Right ventricle myocardium superior (tissue), 1 donor: ENCODE data around the gene BATF3. TPM values are rescaled to one million over a fixed set of nuclear protein-coding genes. Genes with fewer than 3 reads are reported as not detected.
A peak's percentile ranks its signal among the peaks of the same experiment; 100 is the strongest.
"Not testable (repeated sequence)": the region's sequence is repeated elsewhere in the genome, so short reads cannot be mapped to it uniquely, and the experiment has no call there.

ENCODE experiments used
- ATAC-seq: fragments of 200-7000 bp; cut with Tn5 transposase; one replicate; pipeline ENCODE4 v1.9.1; 2020; ENCODE audit warnings: mild to moderate bottlenecking; ENCODE audit not compliant: poor library complexity
- DNase-seq: peaks from one replicate; pipeline ENCODE4 v3.0.0-alpha.2; 2020
- intact Hi-C: fragments of 100-400 bp; cut with DNase I; formaldehyde crosslinking; loops from one replicate; pipeline ENCODE4 v1.11.2; 2022
- long read RNA-seq: library from polyadenylated mRNA; unstranded; transcript quantifications from one replicate; pipeline ENCODE4 v2.0.0, GENCODE V29; 2021
- total RNA-seq: library from RNA; stranded (reverse); fragmentation: NEBNext Ultra II Directional; extraction: Animal tissue kit (Norgen Biotek cat#: 25700); gene quantifications from one replicate; pipeline ENCODE4 v1.2.1, GENCODE V29; 2021
- donor health status: DM: no; HTN: yes; CAD: no; lungs with severe emphysema.

Gene BATF3, protein sequence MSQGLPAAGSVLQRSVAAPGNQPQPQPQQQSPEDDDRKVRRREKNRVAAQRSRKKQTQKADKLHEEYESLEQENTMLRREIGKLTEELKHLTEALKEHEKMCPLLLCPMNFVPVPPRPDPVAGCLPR
- total RNA-seq, result 1.3 TPM
- long read RNA-seq, result 0 reads

DNA sequence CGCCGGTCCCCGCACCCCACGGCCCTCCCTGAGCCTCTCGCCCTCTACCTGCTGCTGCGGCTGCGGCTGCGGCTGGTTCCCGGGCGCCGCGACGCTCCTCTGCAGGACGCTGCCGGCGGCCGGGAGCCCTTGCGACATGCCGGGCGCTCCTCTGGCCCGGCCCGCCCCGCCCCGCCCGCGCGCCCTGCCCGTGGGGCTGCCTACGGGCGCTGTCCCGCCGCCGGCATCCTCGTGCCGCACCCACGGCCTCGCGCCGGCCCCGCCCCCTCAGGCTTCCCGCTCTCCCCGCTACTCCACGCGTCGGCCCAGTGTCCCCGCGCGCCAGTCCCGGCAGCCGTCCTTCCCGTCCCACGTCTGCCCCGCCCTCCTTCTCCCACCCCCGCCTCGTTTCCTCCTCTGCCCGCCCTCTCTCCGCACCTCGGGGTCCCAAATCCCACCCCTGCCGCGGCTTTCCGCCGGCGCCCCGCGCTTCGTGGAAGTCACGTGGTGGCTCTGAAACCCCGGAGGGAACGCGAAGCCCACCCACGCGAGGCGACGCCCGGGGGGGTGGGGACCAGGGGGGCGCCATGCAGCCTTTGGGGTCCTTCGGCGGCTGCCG, at the start of gene BATF3:
Gene BATF3, minus strand, starts transcription at position 216 of the 598 bp plus-strand sequence. Its CDS starts 78 bp downstream, at position 138.
- peak; percentile 73 for ATAC-seq
- intact Hi-C loops, result no loop called here

DNA sequence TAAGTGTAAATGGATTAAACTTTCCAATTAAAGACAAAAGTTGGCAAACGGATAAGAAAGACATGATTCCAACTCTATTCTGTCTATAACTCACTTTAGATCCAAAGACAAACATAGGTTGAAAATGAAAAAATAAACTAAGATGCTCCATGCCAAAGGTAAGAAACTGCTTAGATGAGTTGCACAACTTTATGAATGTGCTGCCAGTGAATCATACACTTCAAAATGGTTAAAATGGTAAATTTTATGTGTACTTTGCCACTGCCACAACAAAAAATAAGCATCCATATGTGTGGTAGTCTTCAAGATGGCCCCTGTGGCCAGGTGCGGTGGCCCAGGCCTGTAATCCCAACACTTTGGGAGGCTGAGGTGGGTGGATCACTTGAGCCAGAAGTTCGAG, 46.9 kb upstream of the BATF3 start:
- no peak for ATAC-seq
- intact Hi-C loops, result no loop called here
- no peak for DNase-seq

More for the DNA sequence above, at the start of gene BATF3:
- DNase-seq, result peak; percentile 75

DNA sequence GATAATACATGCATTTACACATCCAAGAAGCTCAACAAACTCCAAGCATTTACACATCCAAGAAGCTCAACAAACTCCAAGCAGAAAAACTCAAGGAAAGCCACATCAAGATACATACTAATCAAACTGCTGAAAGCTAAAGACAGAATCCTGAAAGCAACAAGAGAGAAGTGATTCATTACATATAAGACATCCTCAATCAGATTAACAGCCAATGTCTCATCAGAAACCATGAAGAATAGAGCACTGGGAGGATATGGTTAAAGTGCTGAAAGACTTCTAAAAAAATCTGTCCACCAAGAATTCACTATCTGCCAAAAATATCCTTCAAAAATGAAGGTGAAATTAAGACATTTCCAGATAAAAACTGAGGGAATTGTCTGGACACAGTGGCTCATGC, 45.7 kb upstream of the BATF3 start:
- ATAC-seq, result no peak
- DNase-seq, result no peak
- intact Hi-C loops, result no loop called here

DNA sequence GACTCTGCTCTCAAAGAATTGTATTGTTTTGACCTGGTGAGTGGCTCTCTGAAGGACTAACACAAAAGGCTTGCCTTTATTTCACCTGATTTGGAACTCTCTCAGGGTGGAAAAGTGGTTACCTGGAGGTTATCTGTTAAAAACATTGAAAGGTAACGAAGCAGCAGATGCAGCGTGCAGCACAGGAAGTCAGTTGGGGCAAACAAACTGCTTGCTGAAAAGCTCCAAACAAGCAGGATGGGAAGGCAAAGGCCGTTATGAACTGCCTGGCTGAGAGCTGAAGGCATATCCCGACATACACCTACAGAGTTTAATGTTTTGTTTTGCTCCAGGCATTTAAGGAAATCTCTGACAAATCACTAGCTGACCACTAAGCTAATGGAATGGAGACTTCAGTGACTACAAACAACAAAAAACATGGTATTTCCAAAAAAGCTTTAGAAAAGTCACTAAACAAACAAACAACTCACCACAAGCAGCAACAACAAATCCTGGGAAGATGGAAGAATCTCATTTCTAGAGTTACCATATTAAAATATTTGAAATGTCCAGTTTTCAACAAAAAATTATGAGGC, 44.3 kb upstream of the BATF3 start:
- ATAC-seq (no peak), DNase-seq (no peak)
- intact Hi-C loops, result no loop called here

DNA sequence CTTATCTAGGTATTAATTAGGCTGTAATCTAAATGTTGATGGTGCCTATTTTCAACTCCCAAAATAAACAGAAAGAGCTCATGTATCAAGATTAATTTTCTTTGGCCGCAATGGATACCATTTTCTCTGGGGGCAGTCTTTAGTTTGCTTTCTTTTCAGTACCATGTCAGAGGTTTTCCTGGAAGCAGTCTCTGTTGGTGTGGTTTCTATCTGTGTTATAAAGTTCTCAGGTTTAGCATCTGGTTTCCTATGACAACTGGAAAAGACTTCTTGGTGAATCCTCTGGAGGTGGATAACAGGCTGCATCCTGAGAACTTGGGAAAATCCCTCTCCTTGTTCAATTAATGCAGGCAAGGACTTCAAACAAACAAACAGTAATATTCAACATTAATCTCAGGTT, 38.7 kb upstream of the BATF3 start:
- intact Hi-C loops, result no loop called here
- DNase-seq (no peak), ATAC-seq (no peak)

DNA sequence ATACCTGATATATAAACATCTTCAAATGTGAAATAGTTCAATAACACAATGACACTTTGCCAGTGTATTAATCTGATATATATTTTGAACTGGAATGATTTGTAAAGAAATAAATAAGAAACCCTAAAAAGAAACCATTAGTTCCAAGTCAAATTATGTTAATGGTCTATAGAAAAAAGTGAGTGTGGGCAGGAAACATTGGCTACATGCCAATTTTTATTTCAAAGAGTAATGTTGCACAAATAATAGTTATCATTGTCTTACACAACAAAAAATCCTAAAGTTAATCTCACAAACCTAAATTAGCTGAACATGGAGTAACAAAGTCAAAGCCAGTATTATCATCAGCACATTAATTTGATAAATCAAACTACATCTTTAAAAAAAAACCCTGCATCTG, 37.9 kb upstream of the BATF3 start:
- no peak for DNase-seq
- ATAC-seq, result no peak
- intact Hi-C loops, result no loop called here

DNA sequence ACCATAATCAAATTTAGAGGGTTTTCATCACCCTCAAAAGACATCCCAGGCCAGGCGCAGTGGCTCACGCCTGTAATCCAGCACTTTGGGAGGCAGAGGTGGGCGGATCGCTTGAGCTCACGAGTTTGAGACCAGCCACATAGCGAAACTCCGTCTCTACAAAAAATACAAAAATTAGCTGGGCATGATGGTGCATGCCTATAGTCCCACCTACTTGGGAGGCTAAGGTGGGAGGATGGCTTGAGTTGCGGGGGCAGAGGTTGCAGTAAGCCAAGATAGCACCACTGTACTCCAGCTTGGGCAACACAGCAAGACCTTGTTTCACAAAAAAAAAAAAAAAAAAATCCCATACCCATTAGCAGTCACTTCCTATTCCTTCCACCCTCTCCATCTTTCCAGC, 33.5 kb upstream of the BATF3 start:
- ATAC-seq (no peak), DNase-seq (no peak)
- intact Hi-C loops, result no loop called here

DNA sequence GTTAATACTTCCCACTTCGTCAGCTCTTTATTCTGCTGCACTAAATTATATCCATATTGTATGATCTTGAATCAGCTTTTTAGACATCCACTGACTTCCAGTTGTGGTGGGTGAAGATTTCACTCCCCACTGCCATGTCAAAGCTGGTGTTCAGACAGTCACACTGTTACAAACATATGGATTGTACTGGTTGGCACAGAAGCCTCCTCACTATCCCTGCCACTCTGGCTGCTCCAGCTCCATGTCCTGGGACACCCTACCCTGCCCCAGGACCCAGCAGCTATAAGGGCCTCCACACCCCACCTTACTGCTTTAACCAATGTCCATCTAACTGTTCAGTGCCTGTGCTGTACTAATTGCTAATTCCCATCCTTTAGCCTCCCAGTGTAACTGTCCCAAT, 32.0 kb upstream of the BATF3 start:
- no peak for ATAC-seq

DNA sequence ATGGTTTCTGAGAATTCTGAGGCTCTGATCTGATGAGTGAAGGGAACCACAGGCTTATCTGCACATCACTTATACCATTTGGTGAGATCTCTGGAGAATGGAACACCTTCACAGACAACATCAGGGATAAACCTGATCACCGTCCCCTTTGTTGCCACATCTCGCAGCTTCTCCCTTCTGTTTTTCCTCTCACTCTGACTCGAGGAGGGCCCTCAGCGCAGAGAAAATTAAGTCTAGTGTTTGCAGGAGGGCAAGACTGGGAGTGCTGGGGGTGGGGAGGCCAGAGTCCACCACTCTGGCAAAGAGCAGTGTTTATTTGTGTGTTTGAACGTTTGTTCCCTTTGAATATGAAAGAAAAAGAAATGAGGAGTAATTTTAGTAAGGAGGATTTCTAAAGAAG, 29.0 kb upstream of the BATF3 start:
- intact Hi-C loops, result no loop called here
- ATAC-seq, result no peak

More for the DNA sequence above, 32.0 kb upstream of the BATF3 start:
- intact Hi-C loops, result no loop called here
- no peak for DNase-seq

DNA sequence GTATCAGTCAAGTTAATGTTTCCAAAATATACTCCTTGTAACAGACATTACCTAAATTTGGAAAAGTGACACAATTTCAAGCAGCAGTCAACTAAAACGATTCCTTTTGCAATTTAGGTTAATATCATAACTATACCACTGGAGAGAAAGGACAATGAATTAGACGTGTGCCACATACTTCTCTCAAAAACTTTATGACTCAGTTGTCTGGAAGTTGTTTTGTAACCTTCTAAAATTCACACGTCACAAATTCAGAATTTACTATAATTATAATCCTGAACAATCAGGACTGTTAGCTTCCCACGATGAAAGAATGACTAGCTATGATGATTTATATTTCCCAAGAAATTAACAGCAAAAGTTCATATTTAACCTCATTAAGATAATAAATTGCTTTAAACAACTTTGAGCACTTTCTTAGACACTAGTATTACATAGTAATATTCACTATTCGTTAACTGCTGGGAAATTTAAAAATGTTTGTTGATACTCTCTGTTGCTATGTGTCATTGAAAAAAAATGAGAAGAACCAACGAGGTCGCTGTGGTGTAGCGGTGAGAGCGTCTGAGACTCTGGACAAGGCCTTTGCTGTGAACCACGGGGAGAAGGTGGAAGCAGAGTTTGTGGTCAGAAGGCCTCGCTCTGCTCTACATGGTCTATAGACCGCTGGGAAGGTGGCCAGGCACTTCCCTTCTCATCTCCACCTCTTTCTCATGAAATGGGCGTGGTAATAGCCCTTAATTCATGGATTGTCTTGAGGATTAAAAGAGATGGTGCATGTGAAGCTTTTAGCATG, 27.9 kb upstream of the BATF3 start:
- ATAC-seq (no peak), DNase-seq (no peak)
- intact Hi-C loops, result no loop called here

More for the DNA sequence above, 29.0 kb upstream of the BATF3 start:
- DNase-seq, result no peak

DNA sequence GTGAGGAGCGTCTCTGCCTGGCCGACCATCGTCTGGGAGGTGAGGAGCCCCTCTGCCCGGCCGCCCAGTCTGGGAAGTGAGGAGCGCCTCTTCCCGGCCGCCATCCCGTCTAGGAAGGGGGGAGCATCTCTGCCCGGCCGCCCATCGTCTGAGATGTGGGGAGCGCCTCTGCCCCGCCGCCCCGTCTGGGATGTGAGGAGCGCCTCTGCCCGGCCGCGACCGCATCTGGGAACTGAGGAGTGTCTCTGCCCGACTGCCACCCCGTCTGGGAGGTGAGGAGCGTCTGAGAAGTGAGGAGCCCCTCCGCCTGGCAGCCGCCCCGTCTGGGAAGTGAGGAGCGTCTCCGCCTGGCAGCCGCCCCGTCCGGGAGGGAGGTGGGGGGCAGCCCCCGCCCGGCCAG, 25.0 kb upstream of the BATF3 start:
- ATAC-seq, DNase-seq, intact Hi-C loops: not testable (repeated sequence)

DNA sequence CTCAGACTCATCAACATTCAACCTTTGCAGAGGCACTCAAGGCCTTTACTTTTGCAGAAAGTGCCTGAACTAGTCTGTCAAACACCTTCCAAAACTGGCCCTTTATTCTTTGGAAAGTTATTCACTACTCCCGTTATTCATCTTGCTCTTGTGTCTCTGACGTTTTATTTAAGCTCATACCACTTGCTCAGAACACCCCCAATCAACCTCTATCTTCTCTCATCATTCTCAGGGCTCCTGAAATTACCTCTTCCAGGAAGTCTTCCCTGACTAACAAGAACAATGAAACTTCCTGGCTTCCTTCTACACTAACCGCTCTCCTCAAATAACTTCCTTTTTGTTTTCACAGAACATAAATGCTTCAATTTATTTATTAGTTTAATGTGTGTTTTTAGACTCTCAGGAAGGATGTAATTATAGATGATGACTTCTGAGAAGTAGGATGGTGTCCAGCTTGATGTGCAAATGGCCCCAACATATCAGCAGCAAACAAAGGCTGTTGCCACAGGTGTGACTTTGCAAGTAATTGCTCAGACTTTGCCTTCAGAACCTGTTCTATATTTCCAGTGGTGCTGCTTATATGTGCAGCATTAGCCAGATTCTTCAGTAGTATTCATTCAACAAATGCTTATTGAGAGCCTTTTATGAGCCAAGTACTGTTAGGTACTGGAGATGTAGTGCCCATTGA, 22.8 kb upstream of the BATF3 start:
- intact Hi-C loops, result no loop called here
- no peak for DNase-seq
- no peak for ATAC-seq

DNA sequence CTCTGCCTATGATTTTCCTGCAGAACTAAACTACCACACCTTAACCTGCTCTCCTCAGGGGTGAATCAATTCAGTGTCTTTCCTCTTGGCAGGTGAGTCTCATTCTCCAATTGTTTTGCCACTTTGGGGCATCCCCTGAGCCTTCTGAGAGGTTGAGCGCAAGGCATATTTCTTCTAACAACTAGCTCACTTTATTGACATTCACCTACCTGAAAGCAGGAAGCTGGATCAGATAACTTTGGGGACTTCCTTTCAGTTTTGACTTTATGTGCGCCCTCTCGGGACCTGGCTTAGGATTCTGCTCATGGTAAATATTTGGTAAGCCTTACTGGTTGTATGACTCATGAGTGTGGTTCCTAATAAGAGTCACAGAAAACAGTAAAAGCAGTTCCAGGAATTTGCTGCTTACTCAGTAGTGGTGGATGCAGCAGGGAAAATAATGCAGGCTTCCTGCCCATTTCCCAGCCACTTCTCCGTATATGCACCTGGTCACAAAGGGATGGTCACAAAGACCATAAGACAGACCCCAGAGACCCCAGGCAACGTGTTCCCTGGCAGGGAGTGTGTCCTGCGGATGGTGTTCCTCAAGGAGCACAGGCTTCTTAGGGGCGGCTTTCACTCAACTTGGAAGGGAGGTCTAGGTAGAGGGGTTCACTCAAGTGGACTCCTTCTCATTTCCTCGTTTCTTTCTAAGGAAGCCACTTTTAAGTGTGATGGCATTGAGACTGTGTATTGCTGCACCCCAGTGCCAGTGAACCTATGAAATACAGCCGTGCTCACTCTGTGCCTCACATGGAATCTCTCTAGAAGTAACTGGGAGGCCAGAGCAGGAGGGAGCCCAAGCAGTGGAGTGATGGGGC, 22.0 kb upstream of the BATF3 start:
- DNase-seq (no peak), ATAC-seq (no peak)
- intact Hi-C loops, result no loop called here

DNA sequence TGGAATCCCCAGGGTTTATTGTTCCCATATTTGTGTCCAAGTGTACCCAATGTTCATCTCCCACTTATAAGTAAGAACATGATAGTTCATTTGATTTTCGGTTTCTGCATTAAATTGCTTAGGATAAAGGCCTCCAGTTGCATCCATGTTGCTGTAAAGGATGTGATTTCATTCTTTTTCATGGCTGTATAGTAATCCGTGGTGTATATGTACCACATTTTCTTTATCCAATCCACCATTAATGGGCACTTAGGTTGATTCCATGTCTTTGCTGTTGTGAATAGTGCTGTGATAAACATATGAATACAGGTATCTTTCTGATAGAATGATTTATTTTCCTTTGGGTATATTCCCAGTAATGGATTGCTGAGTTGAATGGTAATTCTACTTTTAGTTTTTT, 20.0 kb upstream of the BATF3 start:
- DNase-seq, result no peak
- intact Hi-C loops, result no loop called here
- ATAC-seq, result no peak

DNA sequence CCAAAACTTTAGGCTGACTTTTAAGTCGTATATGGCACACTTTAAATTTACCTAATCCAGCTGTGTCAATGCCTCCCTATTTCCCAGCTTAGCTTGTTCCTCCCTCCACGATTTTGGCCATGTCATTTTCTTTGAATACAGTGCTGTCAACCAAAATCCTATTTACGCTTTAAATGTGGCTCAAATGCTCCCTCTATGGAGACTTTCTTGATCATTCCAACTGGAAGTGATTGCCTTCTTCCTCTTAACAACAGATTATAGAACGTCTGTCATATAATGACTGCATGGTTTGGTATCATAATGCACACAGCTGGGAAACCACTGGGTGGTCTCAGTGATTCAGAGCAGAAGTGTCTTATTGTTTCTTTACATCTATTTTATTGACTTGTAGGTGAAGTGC, 18.9 kb upstream of the BATF3 start:
- DNase-seq (no peak), ATAC-seq (no peak)
- intact Hi-C loops, result no loop called here

DNA sequence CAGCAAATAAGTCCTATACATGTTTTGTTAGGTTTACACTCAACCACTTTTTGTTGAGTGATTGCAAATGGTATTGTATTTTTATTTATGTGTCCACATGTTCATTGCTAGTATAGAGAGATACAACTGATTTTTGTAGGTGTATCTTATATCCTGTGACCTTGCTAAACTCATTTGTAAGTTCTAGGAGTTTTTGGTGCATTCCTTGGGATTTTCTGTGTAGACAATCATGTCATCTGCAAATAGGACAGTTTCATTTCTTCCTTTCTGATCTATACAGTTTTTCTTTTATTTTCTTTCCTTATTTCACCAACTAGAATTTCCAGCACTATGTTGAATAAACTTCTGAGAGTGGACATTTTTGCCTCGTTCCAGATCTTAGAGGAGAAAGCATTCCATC, 16.5 kb upstream of the BATF3 start:
- intact Hi-C loops, result no loop called here
- DNase-seq, result no peak
- no peak for ATAC-seq

DNA sequence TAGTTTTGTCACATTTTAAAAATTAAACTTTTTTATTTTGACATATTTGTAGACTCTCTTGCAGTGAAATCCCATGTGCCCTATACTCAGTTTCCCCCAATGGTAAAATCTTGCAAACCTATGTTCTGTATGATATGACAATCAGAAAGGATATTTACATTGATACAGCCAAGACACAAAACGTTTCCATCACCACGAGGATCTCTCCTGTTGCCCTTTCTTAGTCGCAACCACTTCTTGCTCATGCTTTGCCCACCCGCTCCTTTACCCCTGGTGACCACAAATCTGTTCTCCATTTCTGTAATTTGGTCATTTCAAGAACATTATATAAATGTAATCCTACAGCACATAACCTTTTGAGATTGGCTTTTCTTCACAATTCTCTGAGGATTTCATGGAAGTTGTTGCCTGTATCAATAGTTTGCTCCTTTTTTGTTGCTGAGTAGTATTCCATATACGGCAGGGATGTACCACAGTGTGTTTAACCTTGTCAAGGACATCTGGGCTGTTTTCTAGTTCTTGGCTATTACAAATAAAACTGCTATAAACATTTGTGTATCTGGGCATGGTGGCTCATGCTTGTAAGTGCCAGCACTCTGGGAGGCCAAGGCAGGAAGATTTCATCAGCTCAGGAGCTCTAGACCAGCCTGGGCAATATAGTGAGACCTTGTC, 14.0 kb upstream of the BATF3 start:
- ATAC-seq, result no peak
- intact Hi-C loops, result no loop called here
- no peak for DNase-seq
